Urinary bladder (tissue), 4 donors: Measurements from ENCODE around the gene CFAP97D2. TPM values are rescaled to one million over a fixed set of nuclear protein-coding genes. Genes with fewer than 3 reads are reported as not detected.
"Not testable (repeated sequence)": the region's sequence is repeated elsewhere in the genome, so short reads cannot be mapped to it uniquely, and the experiment has no call there.

Source experiments
- DNase-seq: peaks from one replicate; pipeline ENCODE4 v3.0.0-alpha.2; 2015; ENCODE audit errors: extremely low spot score
- H3K27ac ChIP-seq: one replicate; pipeline ENCODE4 v1.5.1; 2013; ENCODE audit warnings: low read depth, mild to moderate bottlenecking, moderate library complexity
- H3K36me3 ChIP-seq: one replicate; pipeline ENCODE4 v1.6.1; 2013; ENCODE audit warnings: mild to moderate bottlenecking, moderate library complexity; ENCODE audit not compliant: insufficient read depth
- H3K4me1 ChIP-seq: one replicate; pipeline ENCODE4 v1.6.1; 2013; ENCODE audit warnings: mild to moderate bottlenecking, moderate library complexity; ENCODE audit not compliant: insufficient read depth
- H3K4me3 ChIP-seq: one replicate; pipeline ENCODE4 v1.5.1; 2013; ENCODE audit warnings: low read depth, low read length
- WGBS: extraction: QIAGEN DNeasy Blood & Tissue Kit; methylation state at CpG from one replicate; pipeline ENCODE4 v1.1.7; 2013; 5-methylcytosine and 5-hydroxymethylcytosine counted together
- polyA plus RNA-seq: library from polyadenylated mRNA; stranded (reverse); fragments of 200-250 nt; gene quantifications from one replicate; pipeline ENCODE4 v1.2.3, GENCODE V29; 2013
- total RNA-seq: library from RNA; depleted of rRNA; stranded (reverse); fragments of >200 nt; gene quantifications from one replicate; pipeline ENCODE4 v1.2.3, GENCODE V29; 2014
- donor health status: healthy with polysubstance abuse.
- donor health status: healthy.

Gene CFAP97D2
- total and polyA plus RNA-seq, 2 donors, result not detected

DNA sequence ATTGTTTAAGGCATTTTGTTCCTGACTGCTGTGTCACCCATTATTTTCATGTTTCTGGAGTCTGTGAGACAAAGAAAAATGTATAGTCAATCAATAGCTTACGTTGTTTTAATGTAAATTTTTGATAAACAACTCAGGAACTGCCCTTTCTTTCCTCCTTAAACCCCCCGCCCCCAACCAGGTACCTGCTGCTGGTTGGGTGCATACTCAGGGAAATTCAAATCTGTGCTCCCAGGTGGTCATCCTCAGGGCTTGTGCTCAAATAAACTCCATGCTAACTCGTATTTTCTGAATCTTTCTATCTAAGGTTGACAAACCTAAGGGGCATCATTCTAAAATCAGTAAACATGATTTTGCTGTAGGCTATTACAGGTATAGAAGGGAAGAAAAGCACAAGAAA is 51.5 kb downstream of the CFAP97D2 start:
- no peak for DNase-seq
- H3K27ac ChIP-seq, result no peak overlapping the region
- no peak overlapping the region for H3K4me3 ChIP-seq
- no peaks in the 10 kb centered on the region for H3K36me3 ChIP-seq
- 25% methylated on average over 3 of the region's 3 CpGs for WGBS
- no peaks in the 10 kb centered on the region for H3K4me1 ChIP-seq

DNA sequence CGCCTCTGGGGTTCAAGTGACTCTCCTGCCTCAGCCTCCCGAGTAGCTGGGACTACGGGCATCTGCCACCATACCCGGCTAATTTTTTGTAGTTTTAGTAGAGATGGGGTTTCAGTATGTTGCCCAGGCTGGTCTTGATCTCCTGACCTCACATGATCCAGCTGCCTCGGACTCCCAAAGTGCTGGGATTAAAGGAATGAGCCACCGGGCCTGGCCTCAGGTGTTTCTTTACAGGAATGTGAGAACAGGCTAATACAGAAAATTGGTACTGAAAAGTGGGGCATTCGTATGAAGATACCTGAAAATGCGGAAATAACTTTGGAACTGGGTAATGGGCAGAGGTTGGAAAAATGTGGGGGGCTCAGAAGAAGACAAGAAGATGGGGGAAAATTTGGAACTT is 52.8 kb downstream of the CFAP97D2 start:
- Histone ChIP-seq H3K27ac (no peak overlapping the region), H3K4me1 (peaks cover 2% of the 10 kb centered on the region), H3K4me3 (no peak overlapping the region), H3K36me3 (no peaks in the 10 kb centered on the region)
- WGBS, result 74% methylated on average over 8 of the region's 8 CpGs
- no peak for DNase-seq

DNA sequence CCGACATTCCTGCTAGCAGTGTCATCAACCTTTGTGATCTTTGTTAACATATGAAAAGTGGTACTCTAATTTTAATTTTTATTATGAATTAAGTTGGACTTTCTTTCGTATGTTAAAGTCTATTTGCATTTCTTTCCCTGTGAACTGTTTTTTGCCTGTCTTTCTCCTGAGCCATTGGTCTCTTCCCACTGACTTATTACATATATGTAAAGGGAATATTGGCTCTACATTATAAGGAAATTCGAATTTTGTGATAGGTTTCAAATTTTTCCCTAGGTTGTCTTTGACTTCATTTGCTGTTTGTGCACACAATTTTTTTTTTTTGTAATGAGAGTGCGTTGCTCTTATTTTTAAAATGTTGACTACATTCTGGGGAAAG is 55.2 kb downstream of the CFAP97D2 start:
- Histone ChIP-seq H3K4me1 (peaks cover 2% of the 10 kb centered on the region), H3K36me3 (no peaks in the 10 kb centered on the region), H3K4me3 (peak overlapping the region; percentile 84), H3K27ac (no peak overlapping the region)
- no peak for DNase-seq
- WGBS, result 66% methylated on average over 4 of the region's 4 CpGs

DNA sequence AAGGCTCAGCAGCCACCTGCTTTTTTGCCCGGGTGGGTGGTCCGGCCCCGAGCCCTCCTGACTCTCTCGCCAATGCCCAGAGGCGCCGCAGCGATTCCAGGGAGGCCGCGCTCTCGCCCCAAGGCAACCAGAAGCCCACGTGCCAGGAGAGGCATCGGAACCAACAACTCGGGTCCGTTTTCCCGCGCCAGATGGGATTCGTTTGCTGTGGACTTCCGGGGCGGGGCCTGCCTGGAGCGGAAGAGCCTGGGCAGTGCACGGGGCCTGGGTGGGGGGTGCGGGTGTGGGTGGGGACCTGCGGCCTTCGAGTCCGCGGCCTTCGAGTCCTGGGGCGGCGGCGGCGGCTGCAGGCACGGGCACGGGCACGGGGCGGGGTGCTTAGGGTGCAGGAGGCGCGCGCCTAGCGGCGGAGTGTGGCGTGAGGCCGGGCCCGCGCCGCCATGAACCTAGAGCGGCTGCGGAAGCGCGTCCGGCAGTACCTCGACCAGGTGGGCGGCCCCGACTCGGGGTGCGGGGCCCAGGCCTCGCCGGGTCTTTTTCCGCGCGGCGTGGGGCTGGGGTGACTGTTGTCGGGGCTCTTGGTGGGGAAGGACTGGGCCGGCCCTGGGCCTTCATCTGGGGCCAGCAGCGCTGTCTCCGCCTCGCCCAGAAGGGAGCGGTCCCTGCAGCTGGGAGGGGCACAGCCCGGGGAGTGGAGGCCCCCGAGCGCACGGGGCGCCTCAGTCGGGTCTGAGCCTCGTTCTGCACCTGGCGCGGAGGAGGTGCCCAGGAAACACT is 55.8 kb downstream of the CFAP97D2 start, which contains the start of gene CDC16:
Gene CDC16 (plus strand): TSS at position 253 of the 777 bp plus-strand sequence. CDS start 188 bp downstream, at position 441.
- H3K4me3 ChIP-seq, result peak within 1 kb of the TSS; percentile 84
- H3K36me3 ChIP-seq, result no peaks in the 10 kb centered on the region
- H3K4me1 ChIP-seq, result peaks cover 2% of the 10 kb centered on the region
- peak within 1 kb of the TSS; percentile 69 for H3K27ac ChIP-seq
- DNase-seq, result peak; percentile 87
- WGBS, result 1% methylated on average over 76 of the region's 76 CpGs

DNA sequence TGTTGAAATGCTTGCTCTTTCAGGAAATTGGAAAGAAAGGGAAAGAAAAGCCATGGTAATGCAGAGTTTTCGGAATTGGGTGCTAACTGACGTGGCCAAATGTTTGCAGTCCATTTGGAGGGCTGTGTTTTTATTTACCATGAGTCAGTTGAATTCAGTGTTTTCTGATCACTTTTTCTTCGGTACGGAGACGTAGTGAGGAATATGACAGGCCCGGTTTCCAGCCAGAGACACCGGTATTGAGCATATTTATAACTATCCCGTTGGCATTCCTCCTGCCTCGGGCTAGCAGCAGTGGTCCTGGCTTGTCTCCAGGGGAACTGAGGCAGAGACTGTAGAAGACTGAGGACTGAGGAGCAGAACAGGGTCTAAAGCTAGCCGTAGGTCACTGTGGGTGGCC is 56.6 kb downstream of the CFAP97D2 start:
- 13% methylated on average over 10 of the region's 10 CpGs for WGBS
- peak overlapping the region; percentile 84 for H3K4me3 ChIP-seq
- H3K36me3 ChIP-seq, result no peaks in the 10 kb centered on the region
- H3K4me1 ChIP-seq, result peaks cover 2% of the 10 kb centered on the region
- no peak for DNase-seq
- H3K27ac ChIP-seq, result no peak overlapping the region

DNA sequence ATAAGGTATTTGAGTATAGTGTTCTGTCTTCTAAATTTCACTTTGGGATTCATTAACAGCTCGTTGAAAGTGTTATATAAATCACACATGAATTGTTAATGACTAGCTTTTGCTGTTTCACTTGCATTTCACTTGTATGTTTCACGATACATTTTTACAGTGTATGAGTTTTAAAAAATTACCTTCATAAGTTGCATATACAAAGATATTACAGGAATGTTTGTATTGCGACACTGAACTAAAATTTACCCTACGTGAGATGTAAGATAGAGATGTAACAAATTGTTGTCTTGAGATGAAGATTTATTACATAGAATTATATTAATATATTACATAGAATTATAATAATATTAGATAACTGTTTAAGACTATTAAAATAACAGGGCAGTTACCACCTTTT is 57.2 kb downstream of the CFAP97D2 start:
- no peak overlapping the region for H3K4me3 ChIP-seq
- WGBS, result 83% methylated on average over 4 of the region's 4 CpGs
- H3K27ac ChIP-seq, result no peak overlapping the region
- H3K36me3 ChIP-seq, result no peaks in the 10 kb centered on the region
- H3K4me1 ChIP-seq, result peaks cover 2% of the 10 kb centered on the region
- DNase-seq, result no peak

DNA sequence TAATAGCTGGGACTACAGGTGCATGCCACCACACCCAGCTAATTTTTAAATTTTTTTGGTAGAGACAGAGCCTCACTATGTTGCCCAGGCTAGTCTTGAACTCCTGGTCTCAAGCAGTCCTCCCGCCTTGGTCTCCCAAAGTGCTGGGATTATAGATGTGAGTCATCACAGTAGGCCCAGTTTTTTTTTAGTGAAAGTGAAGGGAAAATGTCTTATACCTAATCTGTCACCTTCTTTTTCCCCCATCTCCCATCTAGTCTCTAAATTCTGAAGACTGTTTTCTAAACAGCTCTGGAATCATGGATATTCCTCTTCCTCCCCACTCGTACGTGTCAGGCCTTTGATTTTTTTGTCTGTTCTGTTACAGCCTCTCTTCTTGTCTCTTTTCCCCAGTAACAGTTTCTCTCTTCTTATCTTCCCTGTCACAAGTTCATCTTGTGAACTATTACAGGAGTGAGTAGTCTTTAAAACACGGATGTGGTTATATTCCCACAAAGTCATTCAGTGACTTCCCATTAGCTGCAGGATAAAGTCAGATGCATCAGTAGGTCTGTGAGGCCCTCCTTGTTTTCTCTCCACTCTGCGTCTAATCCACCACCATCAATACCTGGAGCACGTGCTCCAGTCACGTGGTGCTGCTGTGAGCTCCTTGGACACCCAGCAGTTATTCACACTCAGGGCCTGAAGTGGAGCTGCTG is 58.5 kb downstream of the CFAP97D2 start:
- Histone ChIP-seq H3K27ac (no peak overlapping the region), H3K36me3 (peaks cover 2% of the 10 kb centered on the region), H3K4me3 (no peak overlapping the region), H3K4me1 (peaks cover 2% of the 10 kb centered on the region)
- 86% methylated on average over 7 of the region's 7 CpGs for WGBS
- no peak for DNase-seq

DNA sequence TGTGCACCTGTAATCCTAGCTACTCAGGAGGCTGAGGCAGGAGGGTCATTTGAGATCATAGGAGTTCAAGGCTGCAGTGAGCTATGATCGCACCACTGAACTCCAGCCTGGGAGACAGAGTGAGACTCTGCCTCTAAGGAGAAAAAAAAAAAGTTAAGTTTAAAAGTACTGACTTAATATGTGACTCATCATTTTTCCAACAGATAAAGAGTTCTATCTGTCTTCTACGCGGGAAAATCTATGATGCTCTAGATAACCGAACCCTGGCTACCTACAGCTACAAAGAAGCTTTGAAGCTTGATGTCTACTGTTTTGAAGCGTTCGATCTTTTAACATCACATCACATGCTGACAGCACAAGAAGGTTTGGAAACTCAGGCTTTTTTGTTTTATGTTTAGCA is 62.9 kb downstream of the CFAP97D2 start:
- DNase-seq, result no peak
- no peak overlapping the region for H3K27ac ChIP-seq
- no peaks in the 10 kb centered on the region for H3K4me1 ChIP-seq
- 90% methylated on average over 6 of the region's 6 CpGs for WGBS
- peaks cover 7% of the 10 kb centered on the region for H3K36me3 ChIP-seq
- no peak overlapping the region for H3K4me3 ChIP-seq

DNA sequence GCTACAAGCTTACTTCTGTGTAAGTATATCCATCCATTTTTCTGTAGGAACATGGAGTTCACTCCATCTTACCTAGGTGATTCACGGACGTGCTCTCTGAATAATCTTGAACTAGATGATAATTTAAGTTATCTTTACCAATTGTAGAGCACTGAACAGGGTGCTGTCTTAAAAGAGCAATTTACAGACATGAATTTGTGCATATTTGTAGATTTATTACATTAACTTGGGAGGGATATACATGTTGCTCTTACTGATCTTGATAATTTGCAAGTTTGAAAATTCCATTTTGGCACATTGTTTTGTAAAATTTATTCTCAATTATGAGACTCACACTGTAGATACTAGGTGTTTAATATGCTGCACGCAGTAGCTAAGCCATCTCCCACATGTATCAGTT is 64.9 kb downstream of the CFAP97D2 start:
- no peaks in the 10 kb centered on the region for H3K4me1 ChIP-seq
- DNase-seq, result no peak
- H3K36me3 ChIP-seq, result peaks cover 7% of the 10 kb centered on the region
- H3K4me3 ChIP-seq, result no peak overlapping the region
- H3K27ac ChIP-seq, result no peak overlapping the region
- WGBS, result 91% methylated on average over 3 of the region's 3 CpGs

DNA sequence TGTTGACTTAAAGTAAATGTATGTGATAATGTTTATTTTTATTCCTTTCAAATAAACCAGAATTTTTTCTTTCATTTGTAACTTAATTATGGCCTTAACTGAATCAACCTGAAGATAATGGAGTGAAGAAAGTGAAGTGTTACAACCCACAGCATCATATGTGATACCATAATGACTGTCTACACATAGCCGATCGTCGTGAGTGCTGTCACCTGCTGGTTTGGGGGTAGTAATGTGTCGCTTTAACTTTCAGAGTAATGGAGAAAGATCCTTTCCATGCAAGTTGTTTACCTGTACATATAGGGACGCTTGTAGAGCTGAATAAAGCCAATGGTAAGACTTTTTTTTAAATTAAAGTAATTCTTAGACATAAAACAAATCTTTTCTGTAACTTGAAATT is 65.6 kb downstream of the CFAP97D2 start:
- H3K27ac ChIP-seq, result no peak overlapping the region
- WGBS, result 73% methylated on average over 5 of the region's 5 CpGs
- H3K4me3 ChIP-seq, result no peak overlapping the region
- no peaks in the 10 kb centered on the region for H3K4me1 ChIP-seq
- DNase-seq, result no peak
- H3K36me3 ChIP-seq, result peaks cover 7% of the 10 kb centered on the region

DNA sequence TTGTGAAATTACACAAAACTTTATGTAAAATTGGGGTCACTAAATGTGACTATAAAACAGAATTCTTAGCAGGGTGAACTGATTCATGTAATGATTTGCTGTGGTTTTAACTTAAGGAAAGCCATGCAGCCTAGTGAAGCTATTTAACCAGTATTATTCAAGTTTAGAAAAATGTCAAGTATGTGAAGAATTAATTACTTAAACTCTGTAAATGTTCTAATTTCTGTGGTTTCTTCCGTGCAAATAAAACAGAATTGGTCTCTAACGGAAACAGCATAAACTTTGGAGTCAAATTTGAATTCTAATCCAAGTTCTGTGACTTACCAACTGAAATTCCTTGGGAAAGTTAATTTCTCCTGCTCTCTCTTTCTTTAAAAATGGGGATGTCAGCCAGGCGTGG is 69.0 kb downstream of the CFAP97D2 start:
- DNase-seq, result no peak
- Histone ChIP-seq H3K4me3 (no peak overlapping the region), H3K27ac (no peak overlapping the region), H3K36me3 (peaks cover 7% of the 10 kb centered on the region), H3K4me1 (no peaks in the 10 kb centered on the region)
- 70% methylated on average over 3 of the region's 3 CpGs for WGBS

DNA sequence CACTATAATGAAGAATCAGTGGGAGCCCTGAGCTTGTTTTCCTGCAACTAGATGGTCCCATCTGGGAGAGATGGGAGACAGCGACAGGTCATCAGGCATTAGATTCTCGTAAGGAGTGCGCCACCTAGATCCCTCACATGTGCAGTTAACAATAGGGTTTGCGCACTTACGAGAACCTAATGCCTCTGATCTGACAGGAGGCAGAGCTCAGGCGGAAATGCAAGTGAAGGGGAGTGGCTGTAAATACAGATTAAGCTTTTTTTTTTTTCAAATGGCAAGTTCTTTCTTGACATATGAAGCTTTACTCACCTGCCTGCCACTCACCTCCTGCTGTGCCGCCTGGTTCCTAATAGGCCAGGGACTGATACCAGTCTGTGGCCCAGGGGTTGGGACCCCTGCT is 70.0 kb downstream of the CFAP97D2 start:
- H3K4me1 ChIP-seq, result no peaks in the 10 kb centered on the region
- DNase-seq, result no peak
- peaks cover 4% of the 10 kb centered on the region for H3K36me3 ChIP-seq
- no peak overlapping the region for H3K27ac ChIP-seq
- no peak overlapping the region for H3K4me3 ChIP-seq
- WGBS, result 88% methylated on average over 7 of the region's 7 CpGs

DNA sequence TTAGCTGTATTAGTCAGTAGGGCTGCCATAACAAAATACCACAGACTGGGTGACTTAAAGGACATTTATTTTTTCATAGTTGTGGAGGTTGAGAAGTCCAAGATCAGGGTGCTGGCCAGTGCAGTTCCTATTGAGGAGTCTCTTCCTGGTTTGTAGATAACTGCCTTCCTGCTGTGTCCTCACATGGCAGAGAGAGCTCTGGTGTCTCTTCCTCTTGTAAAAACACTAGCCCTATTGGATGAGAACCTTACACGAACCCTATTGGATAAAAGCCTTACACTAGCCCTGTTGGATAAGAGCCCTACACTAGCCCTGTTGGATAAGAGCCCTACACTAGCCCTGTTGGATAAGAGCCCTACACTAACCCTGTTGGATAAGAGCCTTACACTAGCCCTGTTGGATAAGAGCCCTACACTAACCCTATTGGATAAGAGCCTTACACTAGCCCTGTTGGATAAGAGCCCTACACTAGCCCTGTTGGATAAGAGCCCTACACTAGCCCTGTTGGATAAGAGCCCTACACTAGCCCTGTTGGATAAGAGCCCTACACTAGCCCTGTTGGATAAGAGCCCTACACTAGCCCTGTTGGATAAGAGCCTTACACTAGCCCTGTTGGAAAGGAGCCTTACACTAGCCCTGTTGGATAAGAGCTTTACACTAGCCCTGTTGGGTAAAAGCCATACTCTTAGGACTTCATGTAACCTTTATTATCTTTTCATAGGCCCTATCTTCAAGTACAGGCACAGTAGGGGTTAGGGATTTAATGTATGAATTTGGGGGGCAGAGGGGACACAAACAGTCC is 72.8 kb downstream of the CFAP97D2 start:
- not testable (repeated sequence) for H3K27ac ChIP-seq, H3K4me1 ChIP-seq, H3K4me3 ChIP-seq, DNase-seq, H3K36me3 ChIP-seq
- 96% methylated on average over 1 of the region's 1 CpG for WGBS
